HepG2 (cell line): ENCODE data around the gene POU5F1. TPM values are rescaled to one million over a fixed set of nuclear protein-coding genes. Genes with fewer than 3 reads are reported as not detected.

Source experiments
- BORCS8-MEF2B ChIP-seq: sonication (generic); formaldehyde crosslinking; IDR thresholded peaks from 2 replicates; pipeline ENCODE4 v1.8.0; 2022; ENCODE audit warnings: mild to moderate bottlenecking, missing genetic modification reagents
- GATAD2A ChIP-seq: IDR thresholded peaks from 2 replicates; pipeline ENCODE4 v1.6.1; 2016
- KLF16 ChIP-seq, 2 experiments: sonication (generic) in 1 of 2; formaldehyde crosslinking in 1 of 2; IDR thresholded peaks; 2 replicates each; pipeline versions ENCODE4 v1.6.1 to v1.8.0; 2016 to 2023; ENCODE audit warnings: missing genetic modification reagents in 2 of 2, missing compliant biosample characterization in 1 of 2
- MIER3 ChIP-seq: IDR thresholded peaks from 2 replicates; pipeline ENCODE4 v1.6.1; 2016; ENCODE audit warnings: missing compliant biosample characterization, borderline replicate concordance
- RAD21 ChIP-seq: fragments of 450-650 bp; formaldehyde crosslinking; IDR thresholded peaks from 2 replicates; pipeline ENCODE4 v1.5.0; 2020; ENCODE audit warnings: mild to moderate bottlenecking
- SAP130 ChIP-seq: IDR thresholded peaks from 2 replicates; pipeline ENCODE4 v1.6.1; 2016; ENCODE audit warnings: low read depth
- SMC3 ChIP-seq: IDR thresholded peaks from 2 replicates; pipeline ENCODE4 v1.6.1; 2011; ENCODE audit warnings: low read length, improper control_type of control experiment
- ZFX ChIP-seq: sonication (generic); formaldehyde crosslinking; IDR thresholded peaks from 2 replicates; pipeline ENCODE4 v1.4.0; 2020; ENCODE audit warnings: mild to moderate bottlenecking, low read depth, missing genetic modification reagents, moderate library complexity
- ZMYM2 ChIP-seq: sonication (generic); formaldehyde crosslinking; IDR thresholded peaks from 2 replicates; pipeline ENCODE4 v1.8.0; 2022; ENCODE audit warnings: mild to moderate bottlenecking, missing genetic modification reagents
- ZNF292 ChIP-seq: sonication (generic); formaldehyde crosslinking; IDR thresholded peaks from 2 replicates; pipeline ENCODE4 v1.8.1; 2022; ENCODE audit warnings: mild to moderate bottlenecking, low read depth, missing genetic modification reagents, borderline replicate concordance
- ZNF3 ChIP-seq: IDR thresholded peaks from 2 replicates; pipeline ENCODE4 v1.7.0; 2017; ENCODE audit warnings: inconsistent platforms
- ZNF350 ChIP-seq: sonication (generic); formaldehyde crosslinking; IDR thresholded peaks from 2 replicates; pipeline ENCODE4 v1.4.0; 2020; ENCODE audit warnings: mild to moderate bottlenecking, low read depth, missing genetic modification reagents, borderline replicate concordance
- ZNF644 ChIP-seq: IDR thresholded peaks from 2 replicates; pipeline ENCODE4 v1.6.1; 2016; ENCODE audit warnings: low read depth
- ZNF883 ChIP-seq: sonication (generic); formaldehyde crosslinking; IDR thresholded peaks from 2 replicates; pipeline ENCODE4 v1.5.1; 2020; ENCODE audit warnings: mild to moderate bottlenecking, missing genetic modification reagents; ENCODE audit errors: not compliant biosample characterization
- ZSCAN25 ChIP-seq: sonication (generic); formaldehyde crosslinking; IDR thresholded peaks from 2 replicates; pipeline ENCODE4 v1.8.0; 2022; ENCODE audit warnings: mild to moderate bottlenecking, missing genetic modification reagents
- polyA plus RNA-seq, 8 experiments: library from polyadenylated mRNA; depleted of rRNA in 3 of 8; stranded (reverse) in 7 of 8; unstranded in 1 of 8; fragments of >200 nt; fragmentation: Illumina TruSeq in 4 of 8; extraction: Trizol in 4 of 8; gene quantifications; 2 replicates each; pipeline versions ENCODE4 v1.2.1 to v1.2.3, GENCODE V29; 2011 to 2016; ENCODE audit warnings: low read depth in 4 of 8, missing spikeins in 1 of 8, mixed read lengths in 1 of 8; ENCODE audit not compliant: insufficient read depth in 1 of 8
- total RNA-seq, 5 experiments: library from RNA; depleted of rRNA; stranded (reverse); fragments of >200 nt; fragmentation: Illumina TruSeq; extraction: Trizol; gene quantifications; 2 replicates each; pipeline ENCODE4 v1.2.3, GENCODE V29; 2016; ENCODE audit warnings: low read depth in 1 of 5
- TF ChIP-seq, protein P1 (sequence below): sonication (generic); formaldehyde crosslinking; IDR thresholded peaks from 2 replicates; pipeline ENCODE4 v1.5.0; 2020; ENCODE audit warnings: mild to moderate bottlenecking, missing genetic modification reagents, moderate library complexity
- TF ChIP-seq, protein P2 (sequence below): sonication (generic); formaldehyde crosslinking; IDR thresholded peaks from 2 replicates; pipeline ENCODE4 v1.5.1; 2020; ENCODE audit warnings: mild to moderate bottlenecking, missing genetic modification reagents
- TF ChIP-seq, protein P3 (sequence below), 2 experiments: sonication (generic) in 1 of 2; formaldehyde crosslinking in 1 of 2; IDR thresholded peaks; 2 replicates each; pipeline versions ENCODE4 v1.4.0 to v1.6.1; 2018 to 2020; ENCODE audit warnings: missing genetic modification reagents in 2 of 2, borderline replicate concordance in 1 of 2, low read depth in 1 of 2, mild to moderate bottlenecking in 1 of 2, missing biosample characterization in 1 of 2
- TF ChIP-seq, protein P4 (sequence below): IDR thresholded peaks from 2 replicates; pipeline ENCODE4 v1.6.1; 2016; ENCODE audit warnings: mild to moderate bottlenecking

Gene POU5F1
- total and polyA plus RNA-seq, 2 of the 13 experiments (the other 11 are each of a cell fraction or from before 2014, with no cell fraction given): 2.5 to 7.2 TPM

DNA sequence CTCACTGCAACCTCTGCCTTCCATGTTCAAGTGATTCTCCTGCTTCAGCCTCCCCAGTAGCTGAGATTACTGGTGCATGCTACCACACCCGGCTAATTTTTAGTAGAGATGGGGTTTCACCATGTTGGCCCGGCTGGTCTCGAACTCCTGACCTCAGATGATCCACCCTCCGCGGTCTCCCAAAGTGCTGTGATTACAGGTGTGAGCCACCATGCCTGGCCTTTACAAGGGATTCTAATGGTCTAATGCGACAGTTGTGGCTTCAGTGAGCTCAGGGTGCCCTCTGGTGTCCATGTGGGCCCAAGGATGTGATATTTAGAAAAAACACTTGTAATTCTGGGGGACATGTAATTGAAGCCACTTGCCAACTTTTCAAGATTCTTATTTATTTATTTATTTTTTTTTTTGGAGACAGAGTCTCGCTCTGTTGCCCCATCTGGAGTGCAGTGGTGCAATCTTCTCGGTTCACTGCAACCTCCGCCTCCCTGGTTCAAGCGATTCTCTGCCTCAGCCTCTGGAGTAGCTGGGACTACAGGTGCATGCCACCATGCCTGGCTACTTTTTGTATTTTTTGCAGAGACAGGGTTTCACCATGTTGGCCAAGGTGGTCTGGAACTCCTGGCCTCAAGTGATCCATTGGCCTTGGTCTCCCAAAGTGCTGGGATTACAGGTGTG lies 22.1 kb upstream of the POU5F1 start (continued):
- peak; percentile 48; the same call in 1 of the 2 replicates for TF ChIP-seq ZFX (CRISPR knock-in tag)
- TF ChIP-seq, protein P1, sequence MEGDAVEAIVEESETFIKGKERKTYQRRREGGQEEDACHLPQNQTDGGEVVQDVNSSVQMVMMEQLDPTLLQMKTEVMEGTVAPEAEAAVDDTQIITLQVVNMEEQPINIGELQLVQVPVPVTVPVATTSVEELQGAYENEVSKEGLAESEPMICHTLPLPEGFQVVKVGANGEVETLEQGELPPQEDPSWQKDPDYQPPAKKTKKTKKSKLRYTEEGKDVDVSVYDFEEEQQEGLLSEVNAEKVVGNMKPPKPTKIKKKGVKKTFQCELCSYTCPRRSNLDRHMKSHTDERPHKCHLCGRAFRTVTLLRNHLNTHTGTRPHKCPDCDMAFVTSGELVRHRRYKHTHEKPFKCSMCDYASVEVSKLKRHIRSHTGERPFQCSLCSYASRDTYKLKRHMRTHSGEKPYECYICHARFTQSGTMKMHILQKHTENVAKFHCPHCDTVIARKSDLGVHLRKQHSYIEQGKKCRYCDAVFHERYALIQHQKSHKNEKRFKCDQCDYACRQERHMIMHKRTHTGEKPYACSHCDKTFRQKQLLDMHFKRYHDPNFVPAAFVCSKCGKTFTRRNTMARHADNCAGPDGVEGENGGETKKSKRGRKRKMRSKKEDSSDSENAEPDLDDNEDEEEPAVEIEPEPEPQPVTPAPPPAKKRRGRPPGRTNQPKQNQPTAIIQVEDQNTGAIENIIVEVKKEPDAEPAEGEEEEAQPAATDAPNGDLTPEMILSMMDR (CRISPR knock-in tag): peak; percentile 93
- TF ChIP-seq, protein P2, sequence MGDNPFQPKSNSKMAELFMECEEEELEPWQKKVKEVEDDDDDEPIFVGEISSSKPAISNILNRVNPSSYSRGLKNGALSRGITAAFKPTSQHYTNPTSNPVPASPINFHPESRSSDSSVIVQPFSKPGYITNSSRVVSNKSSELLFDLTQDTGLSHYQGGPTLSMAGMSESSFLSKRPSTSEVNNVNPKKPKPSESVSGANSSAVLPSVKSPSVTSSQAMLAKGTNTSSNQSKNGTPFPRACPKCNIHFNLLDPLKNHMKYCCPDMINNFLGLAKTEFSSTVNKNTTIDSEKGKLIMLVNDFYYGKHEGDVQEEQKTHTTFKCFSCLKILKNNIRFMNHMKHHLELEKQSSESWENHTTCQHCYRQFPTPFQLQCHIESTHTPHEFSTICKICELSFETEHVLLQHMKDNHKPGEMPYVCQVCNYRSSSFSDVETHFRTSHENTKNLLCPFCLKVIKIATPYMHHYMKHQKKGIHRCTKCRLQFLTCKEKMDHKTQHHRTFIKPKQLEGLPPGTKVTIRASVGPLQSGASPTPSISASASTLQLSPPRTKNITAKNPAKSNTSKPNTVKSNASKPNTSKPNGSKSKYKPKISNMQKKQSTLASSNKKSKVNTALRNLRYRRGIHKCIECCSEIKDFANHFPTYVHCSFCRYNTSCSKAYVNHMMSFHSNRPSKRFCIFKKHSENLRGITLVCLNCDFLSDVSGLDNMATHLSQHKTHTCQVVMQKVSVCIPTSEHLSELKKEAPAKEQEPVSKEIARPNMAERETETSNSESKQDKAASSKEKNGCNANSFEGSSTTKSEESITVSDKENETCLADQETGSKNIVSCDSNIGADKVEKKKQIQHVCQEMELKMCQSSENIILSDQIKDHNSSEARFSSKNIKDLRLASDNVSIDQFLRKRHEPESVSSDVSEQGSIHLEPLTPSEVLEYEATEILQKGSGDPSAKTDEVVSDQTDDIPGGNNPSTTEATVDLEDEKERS (CRISPR knock-in tag): peak; percentile 96
- TF ChIP-seq ZNF350: peak; percentile 27; the same call in 1 of the 2 replicates
- TF ChIP-seq, protein P3, sequence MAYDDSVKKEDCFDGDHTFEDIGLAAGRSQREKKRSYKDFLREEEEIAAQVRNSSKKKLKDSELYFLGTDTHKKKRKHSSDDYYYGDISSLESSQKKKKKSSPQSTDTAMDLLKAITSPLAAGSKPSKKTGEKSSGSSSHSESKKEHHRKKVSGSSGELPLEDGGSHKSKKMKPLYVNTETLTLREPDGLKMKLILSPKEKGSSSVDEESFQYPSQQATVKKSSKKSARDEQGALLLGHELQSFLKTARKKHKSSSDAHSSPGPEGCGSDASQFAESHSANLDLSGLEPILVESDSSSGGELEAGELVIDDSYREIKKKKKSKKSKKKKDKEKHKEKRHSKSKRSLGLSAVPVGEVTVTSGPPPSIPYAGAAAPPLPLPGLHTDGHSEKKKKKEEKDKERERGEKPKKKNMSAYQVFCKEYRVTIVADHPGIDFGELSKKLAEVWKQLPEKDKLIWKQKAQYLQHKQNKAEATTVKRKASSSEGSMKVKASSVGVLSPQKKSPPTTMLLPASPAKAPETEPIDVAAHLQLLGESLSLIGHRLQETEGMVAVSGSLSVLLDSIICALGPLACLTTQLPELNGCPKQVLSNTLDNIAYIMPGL (CRISPR knock-in tag; IDR thresholded peaks at IDR 0.05; ENCODE audit: borderline replicate concordance in 1 of 2, low read depth in 1 of 2): peak; percentile 60 to 82; a peak in 3 of 4 replicates
- 0 out of 4 replicates have a peak, but pooled peaks of 1 of the 2 experiments have one; percentile 40 for TF ChIP-seq KLF16 (CRISPR knock-in tag; IDR thresholded peaks at IDR 0.05)
- TF ChIP-seq SAP130 (CRISPR knock-in tag): peak; percentile 42; the same call in 1 of the 2 replicates
- peak; percentile 60 for TF ChIP-seq ZNF883
- peak; percentile 42; the same call in 1 of the 2 replicates for TF ChIP-seq ZNF644
- peak; percentile 98 for TF ChIP-seq SMC3
- TF ChIP-seq, protein P4, sequence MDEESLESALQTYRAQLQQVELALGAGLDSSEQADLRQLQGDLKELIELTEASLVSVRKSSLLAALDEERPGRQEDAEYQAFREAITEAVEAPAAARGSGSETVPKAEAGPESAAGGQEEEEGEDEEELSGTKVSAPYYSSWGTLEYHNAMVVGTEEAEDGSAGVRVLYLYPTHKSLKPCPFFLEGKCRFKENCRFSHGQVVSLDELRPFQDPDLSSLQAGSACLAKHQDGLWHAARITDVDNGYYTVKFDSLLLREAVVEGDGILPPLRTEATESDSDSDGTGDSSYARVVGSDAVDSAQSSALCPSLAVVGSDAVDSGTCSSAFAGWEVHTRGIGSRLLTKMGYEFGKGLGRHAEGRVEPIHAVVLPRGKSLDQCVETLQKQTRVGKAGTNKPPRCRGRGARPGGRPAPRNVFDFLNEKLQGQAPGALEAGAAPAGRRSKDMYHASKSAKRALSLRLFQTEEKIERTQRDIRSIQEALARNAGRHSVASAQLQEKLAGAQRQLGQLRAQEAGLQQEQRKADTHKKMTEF (CRISPR knock-in tag): peak; percentile 32; the same call in 1 of the 2 replicates
- TF ChIP-seq ZNF292: 0 out of 2 replicates have a peak, but pooled peaks have one; percentile 35
- TF ChIP-seq GATAD2A (CRISPR knock-in tag): peak; percentile 58; the same call in 1 of the 2 replicates
- TF ChIP-seq ZNF3: 0 out of 2 replicates have a peak, but pooled peaks have one; percentile 18
- peak; percentile 77 for TF ChIP-seq BORCS8-MEF2B (CRISPR knock-in tag)
- peak; percentile 95 for TF ChIP-seq RAD21 (CRISPR knock-in tag)
- 0 out of 2 replicates have a peak, but pooled peaks have one; percentile 33 for TF ChIP-seq ZSCAN25
- TF ChIP-seq MIER3 (CRISPR knock-in tag): peak; percentile 57; the same call in 1 of the 2 replicates
- peak; percentile 99 for TF ChIP-seq ZMYM2 (CRISPR knock-in tag)
